Cardiac muscle cell (in vitro differentiated cells and primary cell): ENCODE data around the gene ATP13A4. TPM values are rescaled to one million over a fixed set of nuclear protein-coding genes. Genes with fewer than 3 reads are reported as not detected.

Experiments
- DNase-seq, 2 donors: peaks; one replicate each; pipeline versions ENCODE4 v3.0.0 to v3.0.0-alpha.2; 2010 to 2017; ENCODE audit warnings: low read depth in 1 of 2, low spot score in 1 of 2
- H3K27ac ChIP-seq: fragments of 200-600 bp; sonication (generic); 2 replicates; pipeline ENCODE4 v1.5.1; 2016
- H3K27me3 ChIP-seq: fragments of 200-600 bp; sonication (generic); 2 replicates; pipeline ENCODE4 v1.6.0; 2016; ENCODE audit warnings: control low read depth
- H3K36me3 ChIP-seq: fragments of 200-600 bp; sonication (generic); 2 replicates; pipeline ENCODE4 v1.5.1; 2016; ENCODE audit warnings: control low read depth
- H3K4me1 ChIP-seq: fragments of 200-600 bp; sonication (generic); 2 replicates; pipeline ENCODE4 v1.8.1; 2017; ENCODE audit warnings: low read depth, mild to moderate bottlenecking, mixed run types
- H3K4me3 ChIP-seq: fragments of 200-600 bp; sonication (generic); 2 replicates; pipeline ENCODE4 v1.5.1; 2016; ENCODE audit warnings: mild to moderate bottlenecking
- H3K9me3 ChIP-seq: fragments of 200-600 bp; sonication (generic); 2 replicates; pipeline ENCODE4 v1.5.1; 2017; ENCODE audit warnings: low read depth, mild to moderate bottlenecking, control low read depth
- polyA plus RNA-seq: library from polyadenylated mRNA; unstranded; fragments of >200 nt; fragmentation: Nextera tagmentation; extraction: Ambion mirVana; gene quantifications from 2 replicates; pipeline ENCODE4 v1.2.1, GENCODE V29; 2016
- total RNA-seq: library from RNA; depleted of rRNA; stranded (reverse); fragments of >200 nt; gene quantifications from 2 replicates; pipeline ENCODE4 v1.2.3, GENCODE V29; 2016
- TF ChIP-seq, protein P1 (sequence below): IDR thresholded peaks from 2 replicates; pipeline ENCODE4 v1.5.1; 2012; ENCODE audit warnings: low read depth, mild to moderate bottlenecking, low read length

Gene ATP13A4
- total and polyA plus RNA-seq, 2 experiments from 2014 or later, result 1.0 to 3.0 TPM

DNA sequence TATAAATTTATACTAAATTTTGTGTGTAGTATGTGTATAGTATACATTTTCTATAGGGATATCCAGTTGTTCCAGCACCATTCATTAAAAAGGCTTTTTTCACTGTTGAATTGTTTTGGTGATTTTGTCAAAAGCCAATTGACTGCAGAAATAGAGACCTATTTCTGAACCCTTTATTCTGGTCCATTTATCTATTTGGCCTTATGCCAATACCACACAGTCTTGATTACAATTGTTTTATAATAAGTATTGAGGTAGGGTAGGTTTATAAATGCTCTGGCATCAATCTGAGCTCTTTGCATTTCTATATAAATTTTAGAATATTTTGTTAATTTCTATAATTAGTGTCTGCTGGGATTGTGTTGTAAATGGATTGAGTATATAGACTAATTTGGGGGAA, 31.8 kb upstream of the ATP13A4 start:
- Histone ChIP-seq H3K27me3 (no peaks in the 10 kb centered on the region), H3K4me1 (no peaks in the 10 kb centered on the region), H3K36me3 (no peaks in the 10 kb centered on the region), H3K27ac (no peak overlapping the region), H3K4me3 (no peak overlapping the region), H3K9me3 (no peaks in the 10 kb centered on the region)
- TF ChIP-seq, protein P1, sequence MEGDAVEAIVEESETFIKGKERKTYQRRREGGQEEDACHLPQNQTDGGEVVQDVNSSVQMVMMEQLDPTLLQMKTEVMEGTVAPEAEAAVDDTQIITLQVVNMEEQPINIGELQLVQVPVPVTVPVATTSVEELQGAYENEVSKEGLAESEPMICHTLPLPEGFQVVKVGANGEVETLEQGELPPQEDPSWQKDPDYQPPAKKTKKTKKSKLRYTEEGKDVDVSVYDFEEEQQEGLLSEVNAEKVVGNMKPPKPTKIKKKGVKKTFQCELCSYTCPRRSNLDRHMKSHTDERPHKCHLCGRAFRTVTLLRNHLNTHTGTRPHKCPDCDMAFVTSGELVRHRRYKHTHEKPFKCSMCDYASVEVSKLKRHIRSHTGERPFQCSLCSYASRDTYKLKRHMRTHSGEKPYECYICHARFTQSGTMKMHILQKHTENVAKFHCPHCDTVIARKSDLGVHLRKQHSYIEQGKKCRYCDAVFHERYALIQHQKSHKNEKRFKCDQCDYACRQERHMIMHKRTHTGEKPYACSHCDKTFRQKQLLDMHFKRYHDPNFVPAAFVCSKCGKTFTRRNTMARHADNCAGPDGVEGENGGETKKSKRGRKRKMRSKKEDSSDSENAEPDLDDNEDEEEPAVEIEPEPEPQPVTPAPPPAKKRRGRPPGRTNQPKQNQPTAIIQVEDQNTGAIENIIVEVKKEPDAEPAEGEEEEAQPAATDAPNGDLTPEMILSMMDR, result no peak
- no peak for DNase-seq

DNA sequence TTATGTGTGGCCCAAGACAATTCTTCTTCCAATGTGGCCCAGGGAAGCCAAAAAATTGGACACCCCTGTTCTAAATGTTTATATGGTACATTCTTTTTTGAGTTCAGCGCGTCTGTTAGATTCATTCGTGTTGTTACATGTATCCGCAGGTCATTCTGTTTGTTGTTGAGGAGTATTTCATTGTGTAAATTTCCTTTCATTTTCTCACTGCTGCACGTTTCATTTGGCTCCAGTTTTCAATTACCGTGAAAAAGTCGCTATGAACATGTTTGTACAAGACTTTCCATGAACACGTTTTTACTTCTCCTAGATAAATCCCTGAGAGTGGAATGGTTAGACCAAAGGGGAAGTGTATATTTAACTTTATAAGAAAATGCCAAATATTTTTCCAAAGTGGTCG, 30.8 kb upstream of the ATP13A4 start:
- H3K4me3 ChIP-seq, result no peak overlapping the region
- TF ChIP-seq, protein P1, result no peak
- H3K36me3 ChIP-seq, result no peaks in the 10 kb centered on the region
- no peak overlapping the region for H3K27ac ChIP-seq
- H3K9me3 ChIP-seq, result no peaks in the 10 kb centered on the region
- no peaks in the 10 kb centered on the region for H3K27me3 ChIP-seq
- no peak for DNase-seq
- H3K4me1 ChIP-seq, result no peaks in the 10 kb centered on the region

- TF ChIP-seq, protein P1, result no peak
- Histone ChIP-seq H3K4me3 (no peak overlapping the region), H3K36me3 (no peaks in the 10 kb centered on the region), H3K4me1 (no peaks in the 10 kb centered on the region), H3K9me3 (no peaks in the 10 kb centered on the region), H3K27me3 (peaks cover 17% of the 10 kb centered on the region), H3K27ac (no peak overlapping the region)
- DNase-seq, result no peak
These were observed 19.9 kb upstream of the ATP13A4 start for GRCh38 chr3:193574488-193575070.

- Histone ChIP-seq H3K36me3 (no peaks in the 10 kb centered on the region), H3K9me3 (no peaks in the 10 kb centered on the region), H3K4me1 (no peaks in the 10 kb centered on the region), H3K4me3 (no peak overlapping the region), H3K27me3 (peaks cover 10% of the 10 kb centered on the region), H3K27ac (no peak overlapping the region)
- no peak for DNase-seq
- TF ChIP-seq, protein P1, result no peak
These were observed 18.9 kb upstream of the ATP13A4 start for GRCh38 chr3:193573403-193574191.

- no peaks in the 10 kb centered on the region for H3K9me3 ChIP-seq
- H3K27me3 ChIP-seq, result peaks cover 6% of the 10 kb centered on the region
- H3K4me3 ChIP-seq, result no peak overlapping the region
- no peaks in the 10 kb centered on the region for H3K4me1 ChIP-seq
- DNase-seq, result peak; percentile 79 to 82
- no peak overlapping the region for H3K27ac ChIP-seq
- H3K36me3 ChIP-seq, result no peaks in the 10 kb centered on the region
- TF ChIP-seq, protein P1, result peak; percentile 81
These were observed 17.8 kb upstream of the ATP13A4 start for GRCh38 chr3:193572426-193572908.
